AG04450 (cell line): ENCODE measurements around the gene POLE. TPM values are rescaled to one million over a fixed set of nuclear protein-coding genes. Genes with fewer than 3 reads are reported as not detected.

Experiments used
- CTCF ChIA-PET: fragments of 300-600, 350-600 bp; formaldehyde crosslinking; extraction: SDS; loops from one replicate; lab custom pipeline; 2022; ENCODE audit warnings: antibody characterized with exemption, inconsistent platforms; lab: Charles Lee
- POLR2A ChIA-PET: fragments of 350-600 bp; formaldehyde crosslinking; extraction: SDS; loops from one replicate; lab custom pipeline; 2021; ENCODE audit warnings: antibody characterized with exemption, inconsistent platforms; lab: Yijun Ruan, JAX
- DNase-seq: peaks from one replicate; pipeline ENCODE4 v3.0.0-alpha.2; 2011; ENCODE audit warnings: low read depth, low spot score
- H3K27ac ChIP-seq: one replicate; pipeline ENCODE4 v1.5.1; 2012; ENCODE audit warnings: low read depth, low read length, control low read depth
- H3K27me3 ChIP-seq: one replicate; pipeline ENCODE4 v1.6.0; 2012; ENCODE audit warnings: low read length; ENCODE audit not compliant: control insufficient read depth, insufficient read depth
- H3K4me3 ChIP-seq: 2 replicates; pipeline ENCODE4 v1.5.1; 2011; ENCODE audit warnings: mild to moderate bottlenecking, low read depth, low read length, control low read depth
- H3K9me3 ChIP-seq: 2 replicates; pipeline ENCODE4 v1.5.1; 2012; ENCODE audit warnings: low read length; ENCODE audit not compliant: control insufficient read depth, insufficient read depth
- polyA plus RNA-seq: library from polyadenylated mRNA; depleted of rRNA; stranded (reverse); fragments of >200 nt; gene quantifications from 2 replicates; pipeline ENCODE4 v1.2.3, GENCODE V29; 2011
- TF ChIP-seq, protein P1 (sequence below): IDR thresholded peaks from 2 replicates; pipeline ENCODE4 v1.5.1; 2011; ENCODE audit warnings: low read depth, low read length, control low read depth, inconsistent platforms

The POLE gene
- polyA plus RNA-seq, 1 experiment, result 4.1 TPM

DNA sequence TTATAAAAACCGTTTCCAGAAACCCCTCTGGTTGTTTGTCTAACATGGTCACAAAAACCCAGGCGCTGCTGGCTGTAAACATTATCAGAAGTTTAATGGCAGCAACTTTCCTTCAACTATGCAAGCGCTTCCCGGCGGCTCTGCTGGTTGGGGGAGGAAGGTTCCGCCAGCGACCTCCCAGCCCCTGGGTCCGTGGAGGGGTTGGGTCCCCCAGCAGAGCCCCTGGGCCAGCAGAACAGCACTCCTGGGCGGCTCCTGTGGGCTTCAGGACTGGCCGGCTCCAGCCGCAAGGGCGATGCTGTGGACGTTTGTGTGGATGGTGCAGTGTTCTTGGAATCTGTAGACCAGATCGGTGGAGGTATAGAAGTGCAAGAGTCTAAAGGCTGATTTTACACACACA lies 102.7 kb downstream of the POLE start:
- no peak overlapping the region for H3K27ac ChIP-seq
- TF ChIP-seq, protein P1, sequence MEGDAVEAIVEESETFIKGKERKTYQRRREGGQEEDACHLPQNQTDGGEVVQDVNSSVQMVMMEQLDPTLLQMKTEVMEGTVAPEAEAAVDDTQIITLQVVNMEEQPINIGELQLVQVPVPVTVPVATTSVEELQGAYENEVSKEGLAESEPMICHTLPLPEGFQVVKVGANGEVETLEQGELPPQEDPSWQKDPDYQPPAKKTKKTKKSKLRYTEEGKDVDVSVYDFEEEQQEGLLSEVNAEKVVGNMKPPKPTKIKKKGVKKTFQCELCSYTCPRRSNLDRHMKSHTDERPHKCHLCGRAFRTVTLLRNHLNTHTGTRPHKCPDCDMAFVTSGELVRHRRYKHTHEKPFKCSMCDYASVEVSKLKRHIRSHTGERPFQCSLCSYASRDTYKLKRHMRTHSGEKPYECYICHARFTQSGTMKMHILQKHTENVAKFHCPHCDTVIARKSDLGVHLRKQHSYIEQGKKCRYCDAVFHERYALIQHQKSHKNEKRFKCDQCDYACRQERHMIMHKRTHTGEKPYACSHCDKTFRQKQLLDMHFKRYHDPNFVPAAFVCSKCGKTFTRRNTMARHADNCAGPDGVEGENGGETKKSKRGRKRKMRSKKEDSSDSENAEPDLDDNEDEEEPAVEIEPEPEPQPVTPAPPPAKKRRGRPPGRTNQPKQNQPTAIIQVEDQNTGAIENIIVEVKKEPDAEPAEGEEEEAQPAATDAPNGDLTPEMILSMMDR, result no peak
- no peak overlapping the region for H3K4me3 ChIP-seq
- ChIA-PET POLR2A (no interaction called here), CTCF (no interaction called here)
- H3K9me3 ChIP-seq, result peaks cover 10% of the 10 kb centered on the region
- peaks cover 13% of the 10 kb centered on the region for H3K27me3 ChIP-seq
- no peak for DNase-seq

DNA sequence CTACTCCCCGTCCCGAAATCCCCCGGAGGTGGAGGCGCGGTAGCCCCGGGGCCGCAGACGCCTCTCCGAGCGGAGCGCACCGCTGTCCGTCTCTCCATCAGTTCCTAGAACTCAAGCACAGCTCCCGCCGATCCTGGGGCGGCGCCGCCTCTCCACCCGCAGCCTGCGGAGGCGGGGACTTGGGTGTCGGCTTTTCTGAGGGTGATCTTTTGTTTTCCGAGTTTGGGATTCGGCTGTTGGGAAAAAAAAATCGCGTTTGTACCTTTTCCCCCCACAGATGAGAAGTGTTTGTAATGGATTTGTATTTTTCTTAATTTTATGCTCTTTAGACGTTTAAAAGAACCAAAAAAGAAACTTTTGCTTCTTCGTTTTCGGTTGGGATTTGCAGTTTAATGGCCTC lies 103.4 kb downstream of the POLE start:
- TF ChIP-seq, protein P1, result no peak
- CTCF ChIA-PET, result interaction anchor here (1.1 kb wide), 1 partner anchor 55 kb away, joined by 3 read pairs; no protein-coding TSS in a partner anchor
- H3K27ac ChIP-seq, result no peak overlapping the region
- peaks cover 8% of the 10 kb centered on the region for H3K27me3 ChIP-seq
- peaks cover 4% of the 10 kb centered on the region for H3K9me3 ChIP-seq
- DNase-seq, result no peak
- no peak overlapping the region for H3K4me3 ChIP-seq
- POLR2A ChIA-PET, result no interaction called here

DNA sequence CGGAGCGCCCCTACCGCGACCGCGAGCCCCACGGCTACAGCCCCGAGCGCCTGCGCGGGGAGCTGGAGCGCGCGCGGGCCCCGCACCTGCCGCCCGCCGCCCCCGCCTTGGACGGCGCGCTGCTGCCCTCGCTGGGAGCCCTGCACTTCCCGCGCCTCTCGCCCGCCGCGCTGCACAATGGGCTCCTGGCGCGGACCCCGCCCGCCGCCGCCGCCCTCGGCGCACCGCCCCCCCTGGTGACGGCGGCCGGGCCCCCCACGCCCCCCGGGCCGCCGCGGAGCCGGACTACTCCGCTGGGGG lies 103.8 kb downstream of the POLE start:
- no peak overlapping the region for H3K4me3 ChIP-seq
- H3K9me3 ChIP-seq, result peaks cover 3% of the 10 kb centered on the region; the same call in 1 of the 2 replicates
- TF ChIP-seq, protein P1, result no peak
- no peak for DNase-seq
- H3K27ac ChIP-seq, result no peak overlapping the region
- peaks cover 5% of the 10 kb centered on the region for H3K27me3 ChIP-seq
- CTCF ChIA-PET, result interaction anchor here (1.1 kb wide), 1 partner anchor 55 kb away, joined by 3 read pairs; no protein-coding TSS in a partner anchor
- POLR2A ChIA-PET, result no interaction called here

DNA sequence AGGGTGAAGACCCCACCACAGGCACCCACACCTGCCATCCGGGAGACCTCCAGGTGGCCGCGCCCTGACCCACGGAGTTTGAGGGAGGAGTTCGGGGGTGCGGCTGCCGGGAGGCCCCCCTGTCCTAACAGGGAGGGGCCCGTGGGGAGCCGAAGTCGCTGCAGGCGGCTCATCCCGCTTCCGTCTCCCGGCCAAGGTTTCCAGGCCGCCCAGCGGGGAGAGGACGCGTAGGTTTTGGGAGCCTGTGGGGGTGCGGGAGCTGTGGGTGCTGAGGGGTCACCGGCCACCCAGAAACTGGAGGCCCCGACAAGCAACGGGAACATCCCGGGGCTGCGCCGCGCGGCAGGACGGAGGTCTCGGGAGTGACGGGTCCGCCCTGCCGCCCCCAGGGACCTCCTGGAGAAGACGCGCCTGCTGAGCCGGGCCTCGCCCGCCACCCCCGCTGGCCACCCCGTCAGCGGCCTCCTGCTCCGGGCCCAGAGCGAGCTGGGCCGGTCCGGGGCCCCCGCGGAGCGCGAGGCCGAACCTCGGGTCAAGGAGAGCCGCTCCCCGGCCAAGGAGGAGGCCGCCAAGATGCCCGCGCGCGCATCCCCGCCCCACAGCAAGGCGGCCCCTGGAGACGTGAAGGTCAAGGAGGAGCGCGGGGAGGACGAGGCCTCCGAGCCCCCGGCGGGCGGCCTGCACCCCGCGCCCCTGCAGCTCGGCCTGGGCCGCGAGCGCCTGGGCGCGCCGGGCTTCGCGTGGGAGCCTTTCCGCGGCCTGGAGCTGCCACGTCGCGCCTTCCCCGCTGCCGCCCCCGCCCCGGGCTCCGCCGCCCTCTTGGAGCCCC lies 104.3 kb downstream of the POLE start:
- peaks cover 3% of the 10 kb centered on the region; the same call in 1 of the 2 replicates for H3K9me3 ChIP-seq
- H3K27me3 ChIP-seq, result peaks cover 5% of the 10 kb centered on the region
- DNase-seq, result no peak
- ChIA-PET CTCF (interaction anchor here (1.1 kb wide), 1 partner anchor 56 kb away, joined by 3 read pairs; no protein-coding TSS in a partner anchor), POLR2A (no interaction called here)
- no peak overlapping the region for H3K4me3 ChIP-seq
- TF ChIP-seq, protein P1, result no peak
- H3K27ac ChIP-seq, result no peak overlapping the region

DNA sequence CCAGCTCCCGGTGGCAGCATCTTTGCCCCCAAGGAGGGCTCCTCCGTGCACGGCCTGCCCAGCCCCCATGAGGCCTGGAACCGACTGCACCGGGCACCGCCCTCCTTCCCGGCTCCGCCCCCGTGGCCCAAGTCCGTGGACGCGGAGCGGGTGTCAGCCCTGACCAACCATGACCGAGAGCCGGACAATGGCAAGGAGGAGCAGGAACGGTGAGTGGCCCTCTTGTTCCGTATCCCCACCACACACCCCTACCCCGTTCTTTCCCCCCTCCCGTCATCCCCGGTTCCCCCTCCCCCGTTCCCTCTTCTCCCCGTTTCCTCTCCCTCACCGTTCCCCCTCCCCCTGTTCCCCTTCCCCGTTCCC lies 105.1 kb downstream of the POLE start:
- ChIA-PET CTCF (no interaction called here), POLR2A (no interaction called here)
- Histone ChIP-seq H3K27me3 (peaks cover 5% of the 10 kb centered on the region), H3K9me3 (peaks cover 3% of the 10 kb centered on the region; the same call in 1 of the 2 replicates), H3K4me3 (no peak overlapping the region), H3K27ac (no peak overlapping the region)
- TF ChIP-seq, protein P1, result no peak
- no peak for DNase-seq
